Measurements from ENCODE around the gene SWAP70.

The SWAP70 gene

GRCh38 chr11:9726321-9727022, 62.6 kb downstream of the SWAP70 start:
- Histone ChIP-seq H3K4me3 (ENCODE audit: low read depth, low read length) (no peak overlapping the region), H3K79me2 (no peaks in the 10 kb centered on the region), H3K27me3 (ENCODE audit: control insufficient read depth, insufficient read depth, low read length) (no peaks in the 10 kb centered on the region), H3K9ac (no peak overlapping the region), H2AFZ (no peak overlapping the region), H3K9me3 (ENCODE audit: control insufficient read depth, low read length) (no peaks in the 10 kb centered on the region), H3K4me2 (ENCODE audit: low read length) (no peak overlapping the region), H3K36me3 (ENCODE audit: control insufficient read depth, insufficient read depth, low read length) (no peaks in the 10 kb centered on the region), H3K27ac (no peak overlapping the region), H3K4me1 (no peaks in the 10 kb centered on the region)
- TF ChIP-seq CTCF (IDR thresholded peaks at IDR 0.05), result no peak

GRCh38 chr11:9728058-9728457, 64.2 kb downstream of the SWAP70 start:
- Histone ChIP-seq H3K27ac (no peak overlapping the region), H3K9ac (no peak overlapping the region), H3K4me1 (no peaks in the 10 kb centered on the region), H3K9me3 (ENCODE audit: control insufficient read depth, low read length) (no peaks in the 10 kb centered on the region), H3K4me2 (ENCODE audit: low read length) (no peak overlapping the region), H2AFZ (no peak overlapping the region), H3K36me3 (ENCODE audit: control insufficient read depth, insufficient read depth, low read length) (no peaks in the 10 kb centered on the region), H3K4me3 (ENCODE audit: low read depth, low read length) (no peak overlapping the region), H3K79me2 (no peaks in the 10 kb centered on the region), H3K27me3 (ENCODE audit: control insufficient read depth, insufficient read depth, low read length) (no peaks in the 10 kb centered on the region)
- no peak for TF ChIP-seq CTCF (IDR thresholded peaks at IDR 0.05)

GRCh38 chr11:9731256-9731655, 67.4 kb downstream of the SWAP70 start:
- no peak overlapping the region for H3K9ac ChIP-seq
- no peaks in the 10 kb centered on the region for H3K4me1 ChIP-seq
- TF ChIP-seq CTCF (IDR thresholded peaks at IDR 0.05), result no peak
- no peaks in the 10 kb centered on the region for H3K36me3 ChIP-seq (ENCODE audit: control insufficient read depth, insufficient read depth, low read length)
- no peak overlapping the region for H3K4me2 ChIP-seq (ENCODE audit: low read length)
- no peak overlapping the region for H3K4me3 ChIP-seq (ENCODE audit: low read depth, low read length)
- no peak overlapping the region for H2AFZ ChIP-seq
- no peaks in the 10 kb centered on the region for H3K79me2 ChIP-seq
- H3K27ac ChIP-seq, result no peak overlapping the region
- no peaks in the 10 kb centered on the region for H3K9me3 ChIP-seq (ENCODE audit: control insufficient read depth, low read length)
- H3K27me3 ChIP-seq (ENCODE audit: control insufficient read depth, insufficient read depth, low read length), result no peaks in the 10 kb centered on the region

- H3K4me3 ChIP-seq (ENCODE audit: low read depth, low read length), result no peak overlapping the region
- H3K27ac ChIP-seq, result no peak overlapping the region
- H3K4me2 ChIP-seq (ENCODE audit: low read length), result no peak overlapping the region
- no peaks in the 10 kb centered on the region for H3K9me3 ChIP-seq (ENCODE audit: control insufficient read depth, low read length)
- no peaks in the 10 kb centered on the region for H3K36me3 ChIP-seq (ENCODE audit: control insufficient read depth, insufficient read depth, low read length)
- TF ChIP-seq CTCF (IDR thresholded peaks at IDR 0.05), result no peak
- H2AFZ ChIP-seq, result no peak overlapping the region
- H3K27me3 ChIP-seq (ENCODE audit: control insufficient read depth, insufficient read depth, low read length), result no peaks in the 10 kb centered on the region
- no peaks in the 10 kb centered on the region for H3K79me2 ChIP-seq
- no peak overlapping the region for H3K9ac ChIP-seq
- H3K4me1 ChIP-seq, result no peaks in the 10 kb centered on the region
These were observed 68.6 kb downstream of the SWAP70 start for GRCh38 chr11:9732453-9732852.

- no peak overlapping the region for H3K4me2 ChIP-seq (ENCODE audit: low read length)
- H3K36me3 ChIP-seq (ENCODE audit: control insufficient read depth, insufficient read depth, low read length), result no peaks in the 10 kb centered on the region
- H3K4me3 ChIP-seq (ENCODE audit: low read depth, low read length), result no peak overlapping the region
- no peaks in the 10 kb centered on the region for H3K9me3 ChIP-seq (ENCODE audit: control insufficient read depth, low read length)
- H2AFZ ChIP-seq, result no peak overlapping the region
- no peaks in the 10 kb centered on the region for H3K4me1 ChIP-seq
- H3K27me3 ChIP-seq (ENCODE audit: control insufficient read depth, insufficient read depth, low read length), result no peaks in the 10 kb centered on the region
- no peak overlapping the region for H3K9ac ChIP-seq
- no peak overlapping the region for H3K27ac ChIP-seq
- no peaks in the 10 kb centered on the region for H3K79me2 ChIP-seq
- no peak for TF ChIP-seq CTCF (IDR thresholded peaks at IDR 0.05)
These were observed 69.3 kb downstream of the SWAP70 start for GRCh38 chr11:9733212-9733611.

Data from parathyroid adenoma (tissue), 2 donors.